ENCODE measurements around the gene PCDHA5. TPM values are rescaled to one million over a fixed set of nuclear protein-coding genes. Genes with fewer than 3 reads are reported as not detected.
"Not testable (repeated sequence)": the region's sequence is repeated elsewhere in the genome, so short reads cannot be mapped to it uniquely, and the experiment has no call there.

The PCDHA5 gene
- total RNA-seq, 4 donors from 2014 or later, result 0.09 to 0.19 (median 0.15) TPM; not detected in 1

- TF ChIP-seq CTCF (IDR thresholded peaks at IDR 0.05), result no peak
- TF ChIP-seq POLR2A (IDR thresholded peaks at IDR 0.05), result no peak
- peaks cover 0 to 36% (median 0%) of the 10 kb centered on the region in 4 donors for H3K27me3 ChIP-seq
- no peak for DNase-seq
- no peaks in the 10 kb centered on the region for H3K36me3 ChIP-seq
- intact Hi-C loops (cut with DNase I), result no loop called here
- 20 to 25% methylated on average over 8 of the region's 8 CpGs for WGBS, 2 donors
- peak within 1 kb of the TSS in 1 of 4 donors; percentile 28 for H3K4me3 ChIP-seq
- H3K4me1 ChIP-seq, result no peaks in the 10 kb centered on the region
- H3K9me3 ChIP-seq, result peaks cover 0 to 46% (median 29%) of the 10 kb centered on the region in 3 donors
- no peak within 1 kb of the TSS for H3K27ac ChIP-seq
Observed at GRCh38 chr5:140833993-140834392, 12.6 kb downstream of the PCDHA5 start, which contains the start of gene PCDHA7. PCDHA7 (plus strand) TSS chr5:140834269; CDS start chr5:140834384, 115 bp downstream.

GRCh38 chr5:140834439-140835008 lies 13.1 kb downstream of the PCDHA5 start:
- DNase-seq; H3K36me3 ChIP-seq; intact Hi-C loops (cut with DNase I); H3K27ac ChIP-seq; H3K4me1 ChIP-seq: not testable (repeated sequence)
- H3K9me3 ChIP-seq, result peaks cover 0 to 40% (median 26%) of the 10 kb centered on the region in 3 donors
- H3K4me3 ChIP-seq, result peak overlapping the region in 1 of 4 donors; percentile 28
- peaks cover 0 to 38% (median 0%) of the 10 kb centered on the region in 4 donors for H3K27me3 ChIP-seq
- WGBS, 2 donors, result 21 to 39% methylated on average over 13 to 17 of the region's 38 CpGs

- Histone ChIP-seq H3K4me1 (no peaks in the 10 kb centered on the region), H3K9me3 (peaks cover 0 to 37% (median 19%) of the 10 kb centered on the region in 3 donors), H3K4me3 (no peak overlapping the region), H3K36me3 (no peaks in the 10 kb centered on the region), H3K27me3 (peaks cover 0 to 31% (median 0%) of the 10 kb centered on the region in 4 donors), H3K27ac (no peak overlapping the region)
- intact Hi-C loops (cut with DNase I), result no loop called here
- no peak for TF ChIP-seq POLR2A (IDR thresholded peaks at IDR 0.05)
- TF ChIP-seq CTCF (IDR thresholded peaks at IDR 0.05), result no peak
- WGBS, 2 donors, result 63 to 64% methylated on average over 39 to 61 of the region's 103 CpGs
- DNase-seq, result no peak
Observed at GRCh38 chr5:140835622-140836510, 14.5 kb downstream of the PCDHA5 start.

GRCh38 chr5:140840978-140841962 lies 19.9 kb downstream of the PCDHA5 start, which contains the start of gene PCDHA8:
PCDHA8 (plus strand) TSS chr5:140841187; CDS start chr5:140841322, 135 bp downstream.
- Histone ChIP-seq H3K27me3 (peaks cover 0 to 19% (median 0%) of the 10 kb centered on the region in 4 donors), H3K36me3 (no peaks in the 10 kb centered on the region), H3K4me1 (no peaks in the 10 kb centered on the region), H3K27ac (no peak within 1 kb of the TSS), H3K4me3 (no peak within 1 kb of the TSS), H3K9me3 (peaks cover 0 to 42% (median 20%) of the 10 kb centered on the region in 3 donors)
- DNase-seq, result no peak
- intact Hi-C loops (cut with DNase I), result no loop called here
- 30 to 34% methylated on average over 18 to 40 of the region's 47 CpGs for whole genome bisulfite sequencing, 2 donors
- TF ChIP-seq CTCF (IDR thresholded peaks at IDR 0.05), result no peak
- no peak for TF ChIP-seq POLR2A (IDR thresholded peaks at IDR 0.05)
